CD4-positive, alpha-beta memory T cell (primary cell): ENCODE results near the gene E4F1. TPM values are rescaled to one million over a fixed set of nuclear protein-coding genes. Genes with fewer than 3 reads are reported as not detected.

Source experiments
- CTCF ChIA-PET: fragments of 350-600 bp; sonication (Branson Sonifier 250); formaldehyde crosslinking; loops from one replicate; lab custom pipeline; 2021; ENCODE audit warnings: inconsistent platforms; ENCODE audit not compliant: partially characterized antibody; lab: Charles Lee
- POLR2A ChIA-PET: fragments of 350-600 bp; sonication (Branson Sonifier 250); formaldehyde crosslinking; loops from one replicate; lab custom pipeline; 2021; ENCODE audit not compliant: partially characterized antibody; lab: Charles Lee
- DNase-seq, 5 donors: peaks; one replicate each; pipeline versions ENCODE4 v3.0.0 to v3.0.0-alpha.2; 2020 to 2022; ENCODE audit warnings: mixed read lengths in 1 of 5
- H3K27ac ChIP-seq: one replicate; pipeline ENCODE4 v1.7.0; 2013; ENCODE audit warnings: low read depth, low read length
- H3K27me3 ChIP-seq: 2 replicates; pipeline ENCODE4 v1.7.0; 2013; ENCODE audit warnings: mild to moderate bottlenecking, low read length, moderate library complexity; ENCODE audit not compliant: insufficient read depth
- H3K36me3 ChIP-seq: 2 replicates; pipeline ENCODE4 v1.7.0; 2013; ENCODE audit warnings: mild to moderate bottlenecking, low read length, moderate library complexity; ENCODE audit not compliant: insufficient read depth
- H3K4me1 ChIP-seq: 2 replicates; pipeline ENCODE4 v1.7.0; 2013; ENCODE audit warnings: mild to moderate bottlenecking, low read length, moderate library complexity; ENCODE audit not compliant: insufficient read depth
- H3K4me3 ChIP-seq, 2 donors: one replicate each; pipeline ENCODE4 v1.7.0; 2013; ENCODE audit warnings: low read length in 2 of 2, mild to moderate bottlenecking in 1 of 2
- H3K9me3 ChIP-seq, 2 donors: one replicate each; pipeline ENCODE4 v1.7.0; 2013; ENCODE audit warnings: low read length in 2 of 2, control low read depth in 1 of 2; ENCODE audit not compliant: control insufficient read depth in 1 of 2
- H3K27ac Mint-ChIP-seq, 7 donors: one replicate each; pipeline ENCODE4 v1.8.0; 2020 to 2021; ENCODE audit warnings: mixed read lengths in 7 of 7, mild to moderate bottlenecking in 6 of 7, inconsistent platforms in 3 of 7, moderate library complexity in 3 of 7
- H3K27me3 Mint-ChIP-seq, 2 donors: one replicate each; pipeline ENCODE4 v1.8.0; 2020 to 2021; ENCODE audit warnings: mixed read lengths in 2 of 2
- H3K36me3 Mint-ChIP-seq, 2 donors: one replicate each; pipeline ENCODE4 v1.8.0; 2020 to 2021; ENCODE audit warnings: mixed read lengths in 2 of 2, inconsistent platforms in 1 of 2, mild to moderate bottlenecking in 1 of 2
- H3K4me1 Mint-ChIP-seq, 4 donors: one replicate each; pipeline ENCODE4 v1.8.0; 2020 to 2021; ENCODE audit warnings: mixed read lengths in 4 of 4, mild to moderate bottlenecking in 1 of 4
- H3K4me3 Mint-ChIP-seq, 8 donors: one replicate each; pipeline ENCODE4 v1.8.0; 2020 to 2021; ENCODE audit warnings: mixed read lengths in 8 of 8, mild to moderate bottlenecking in 7 of 8, moderate library complexity in 6 of 8, inconsistent platforms in 3 of 8
- H3K9me3 Mint-ChIP-seq, 8 donors: one replicate each; pipeline ENCODE4 v1.8.0; 2020 to 2021; ENCODE audit warnings: mixed read lengths in 8 of 8, mild to moderate bottlenecking in 5 of 8, inconsistent platforms in 3 of 8, moderate library complexity in 1 of 8
- intact Hi-C: fragments of 100-400 bp; cut with micrococcal nuclease; formaldehyde crosslinking; loops from one replicate; pipeline ENCODE4 v1.15.1; 2023
- polyA plus RNA-seq, 2 donors: library from polyadenylated mRNA; unstranded; fragments of 300-500 nt; fragmentation: Illumina TruSeq; gene quantifications; one replicate each; pipeline ENCODE4 v1.2.3, GENCODE V29; 2021
- total RNA-seq, 2 experiments: library from RNA; stranded (reverse); gene quantifications; one replicate each; pipeline ENCODE4 v1.2.3, GENCODE V29; 2021

E4F1 gene
- total and polyA plus RNA-seq, 4 experiments from 2014 or later = 6.7 to 49.7 (median 33.7) TPM

DNA sequence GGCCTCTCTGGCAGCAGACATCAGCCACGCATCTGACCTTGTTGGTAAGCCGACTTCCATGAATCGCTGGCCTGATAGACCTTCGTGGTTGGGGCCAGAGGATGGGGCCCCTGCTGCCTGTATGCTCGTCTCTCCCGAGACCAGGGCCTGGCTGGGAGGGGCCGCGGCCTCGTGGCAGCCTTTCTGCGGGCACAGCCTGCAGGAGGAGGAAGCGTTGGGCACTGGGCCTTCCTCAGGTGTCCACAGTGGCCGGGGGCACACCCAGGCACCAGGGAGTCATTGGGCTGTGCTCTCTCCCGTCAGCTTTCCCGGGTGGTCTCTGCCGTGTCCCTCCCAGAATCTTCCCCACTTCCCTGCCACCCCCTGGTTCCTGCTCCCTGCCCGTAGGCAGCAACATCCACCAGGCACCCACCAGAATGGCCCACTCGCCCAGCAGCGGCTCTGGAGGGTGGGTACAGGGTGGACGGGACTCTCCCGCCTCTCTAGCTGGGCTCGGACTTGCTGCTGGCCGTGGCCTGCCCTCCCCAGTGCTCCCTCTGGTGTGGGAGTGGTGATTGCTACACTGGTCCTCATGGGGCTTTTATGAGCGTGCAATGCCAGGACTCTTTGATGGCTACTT, 6.3 kb downstream of the E4F1 start:
- intact Hi-C loops = no loop called here
- H3K27ac ChIP-seq = no peak overlapping the region
- H3K36me3 Mint-ChIP-seq = peaks cover 9 to 27% of the 10 kb centered on the region in 2 donors
- no peak for DNase-seq
- peaks cover 3 to 14% (median 7%) of the 10 kb centered on the region in 4 donors for H3K4me1 Mint-ChIP-seq
- H3K9me3 ChIP-seq = no peaks in the 10 kb centered on the region
- H3K4me3 Mint-ChIP-seq = no peak overlapping the region
- peaks cover 0 to 1% of the 10 kb centered on the region in 2 donors for H3K27me3 Mint-ChIP-seq
- no peaks in the 10 kb centered on the region for H3K9me3 Mint-ChIP-seq
- no peak overlapping the region for H3K4me3 ChIP-seq
- ChIA-PET CTCF (no interaction called here), POLR2A (no interaction called here)
- peaks cover 46% of the 10 kb centered on the region for H3K36me3 ChIP-seq
- peaks cover 5% of the 10 kb centered on the region for H3K4me1 ChIP-seq
- H3K27ac Mint-ChIP-seq = no peak overlapping the region
- no peaks in the 10 kb centered on the region for H3K27me3 ChIP-seq

DNA sequence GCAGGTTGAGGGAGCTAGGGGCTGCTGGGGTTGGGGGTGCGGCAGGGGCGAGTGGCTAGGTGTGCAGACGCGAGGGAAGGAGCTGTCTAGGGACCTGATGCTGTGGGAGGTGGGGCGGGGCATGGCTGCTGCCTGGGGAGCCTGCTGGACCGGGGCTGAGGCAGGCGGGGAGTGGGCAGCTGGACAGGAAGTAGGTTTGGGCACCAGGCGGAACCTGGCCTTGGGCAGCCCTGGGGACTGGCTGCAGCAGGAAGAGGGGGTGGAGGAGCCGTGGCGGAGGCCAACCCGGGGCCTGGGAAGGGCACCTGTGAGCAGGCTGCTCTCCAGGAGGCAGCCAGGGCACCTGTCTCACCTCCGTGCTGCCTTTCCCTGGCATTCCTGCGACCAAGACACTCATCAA, 7.0 kb downstream of the E4F1 start:
- no peaks in the 10 kb centered on the region for H3K4me1 ChIP-seq
- no peaks in the 10 kb centered on the region for H3K9me3 ChIP-seq
- peaks cover 2 to 12% (median 5%) of the 10 kb centered on the region in 4 donors for H3K4me1 Mint-ChIP-seq
- H3K9me3 Mint-ChIP-seq = no peaks in the 10 kb centered on the region
- H3K36me3 Mint-ChIP-seq = peaks cover 12 to 30% of the 10 kb centered on the region in 2 donors
- no peaks in the 10 kb centered on the region for H3K27me3 ChIP-seq
- no peak for DNase-seq
- POLR2A ChIA-PET = no interaction called here
- CTCF ChIA-PET = no interaction called here
- peaks cover 52% of the 10 kb centered on the region for H3K36me3 ChIP-seq
- H3K27me3 Mint-ChIP-seq = peaks cover 0 to 1% of the 10 kb centered on the region in 2 donors
- H3K4me3 Mint-ChIP-seq = no peak overlapping the region
- intact Hi-C loops = no loop called here
- H3K27ac Mint-ChIP-seq = peak overlapping the region in 1 of 7 donors; percentile 18
- no peak overlapping the region for H3K4me3 ChIP-seq
- H3K27ac ChIP-seq = no peak overlapping the region

DNA sequence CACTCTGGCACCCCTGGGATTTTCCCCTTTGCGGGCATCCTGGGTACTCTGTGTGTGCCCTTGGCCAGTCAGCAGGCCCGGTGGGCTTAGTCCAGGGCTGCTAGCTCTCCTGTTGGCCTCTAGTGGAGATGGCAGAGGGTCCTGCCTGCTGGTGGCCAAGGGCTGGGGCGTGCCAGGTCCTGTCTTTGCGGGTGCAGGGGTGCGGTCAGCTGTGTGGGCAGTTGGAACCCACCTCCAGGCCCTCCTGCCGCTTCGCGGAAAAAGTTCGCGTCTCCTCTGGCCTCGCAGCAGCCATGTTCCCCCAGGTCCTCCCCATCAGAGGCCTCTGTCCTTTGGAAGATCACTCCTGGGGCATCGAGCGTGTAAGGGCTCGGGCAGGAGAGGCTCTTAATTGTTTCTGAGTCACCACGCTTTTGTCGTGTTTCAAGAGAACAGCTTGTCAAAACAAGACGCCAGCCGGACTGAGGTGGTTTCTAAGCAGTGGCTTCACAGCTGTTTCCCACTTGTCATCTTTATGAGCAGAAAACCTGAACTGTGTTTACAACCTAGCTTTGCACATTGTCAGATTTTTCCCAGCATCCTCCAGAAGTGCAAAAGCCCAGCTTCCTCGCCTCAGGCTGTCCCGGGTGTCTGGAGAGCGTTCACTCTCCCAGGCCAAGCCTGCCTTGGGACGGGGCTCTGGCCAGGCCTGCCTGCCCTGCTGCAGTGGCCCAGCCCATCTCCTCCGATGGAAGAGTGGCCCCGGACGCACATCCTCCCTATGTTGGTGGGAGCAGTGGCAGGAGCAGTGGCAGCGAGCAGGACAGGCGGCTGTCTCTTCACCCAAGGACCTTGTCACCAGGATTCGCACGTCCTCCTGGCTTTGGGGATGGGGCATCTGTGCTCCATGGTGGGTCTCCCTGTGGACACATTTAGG, 7.9 kb downstream of the E4F1 start:
- no peaks in the 10 kb centered on the region for H3K4me1 ChIP-seq
- H3K9me3 Mint-ChIP-seq = no peaks in the 10 kb centered on the region
- no peak overlapping the region for H3K4me3 ChIP-seq
- ChIA-PET CTCF (no interaction called here), POLR2A (no interaction called here)
- peak overlapping the region in 1 of 7 donors; percentile 41 for H3K27ac Mint-ChIP-seq
- H3K4me1 Mint-ChIP-seq = peaks cover 0 to 15% (median 1%) of the 10 kb centered on the region in 4 donors
- no peak for DNase-seq
- peaks cover 53% of the 10 kb centered on the region for H3K36me3 ChIP-seq
- no peak overlapping the region for H3K27ac ChIP-seq
- no peaks in the 10 kb centered on the region for H3K9me3 ChIP-seq
- intact Hi-C loops = no loop called here
- no peaks in the 10 kb centered on the region for H3K27me3 ChIP-seq
- no peak overlapping the region for H3K4me3 Mint-ChIP-seq
- H3K27me3 Mint-ChIP-seq = peaks cover 0 to 1% of the 10 kb centered on the region in 2 donors
- H3K36me3 Mint-ChIP-seq = peaks cover 14 to 27% of the 10 kb centered on the region in 2 donors

DNA sequence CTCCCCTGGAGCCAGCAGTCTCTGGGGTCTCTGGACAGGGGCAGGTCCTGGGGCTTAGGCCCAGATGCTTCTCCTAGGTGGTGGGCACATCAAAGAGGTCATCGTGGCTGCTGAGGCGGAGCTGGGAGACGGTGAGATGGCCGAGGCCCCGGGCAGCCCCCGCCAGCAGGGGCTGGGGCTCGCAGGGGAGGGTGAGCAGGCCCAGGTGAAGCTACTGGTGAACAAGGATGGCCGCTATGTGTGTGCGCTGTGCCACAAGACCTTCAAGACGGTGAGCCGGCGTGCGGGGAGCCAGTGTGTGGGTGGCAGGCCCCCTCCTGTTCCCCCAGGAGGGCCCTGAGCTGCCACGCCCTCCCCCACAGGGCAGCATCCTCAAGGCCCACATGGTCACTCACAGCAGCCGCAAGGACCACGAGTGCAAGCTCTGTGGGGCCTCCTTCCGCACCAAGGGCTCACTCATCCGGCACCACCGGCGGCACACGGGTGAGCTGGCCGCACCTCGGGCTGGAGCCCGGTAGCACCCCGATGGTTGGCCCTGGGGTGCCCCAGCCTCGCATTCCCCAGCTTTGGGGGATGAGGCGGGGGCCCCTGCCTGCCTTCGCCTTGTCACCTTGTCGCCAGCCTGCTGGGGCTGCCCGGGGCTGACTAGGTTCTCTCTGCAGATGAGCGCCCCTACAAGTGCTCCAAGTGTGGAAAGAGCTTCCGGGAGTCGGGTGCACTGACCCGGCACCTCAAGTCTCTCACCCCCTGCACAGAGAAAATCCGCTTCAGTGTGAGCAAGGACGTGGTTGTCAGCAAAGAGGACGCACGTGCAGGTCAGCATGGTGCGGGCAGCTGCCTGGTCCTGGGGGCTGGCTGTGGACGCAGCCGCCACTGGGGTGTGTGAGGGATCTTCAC, 9.0 kb downstream of the E4F1 start:
- H3K4me3 ChIP-seq = no peak overlapping the region
- H3K9me3 ChIP-seq = no peaks in the 10 kb centered on the region
- no peak overlapping the region for H3K4me3 Mint-ChIP-seq
- no peaks in the 10 kb centered on the region for H3K4me1 ChIP-seq
- H3K27ac ChIP-seq = no peak overlapping the region
- H3K36me3 Mint-ChIP-seq = peaks cover 10 to 27% of the 10 kb centered on the region in 2 donors
- peaks cover 53% of the 10 kb centered on the region for H3K36me3 ChIP-seq
- peaks cover 0 to 9% (median 0%) of the 10 kb centered on the region in 4 donors for H3K4me1 Mint-ChIP-seq
- ChIA-PET POLR2A (interaction anchor here (0.6 to 1.0 kb wide), 3 partner anchors 19 to 450 kb away, joined by 3 to 4 read pairs (median 3); partner anchors contain the start of genes ECI1 and NUBP2), CTCF (no interaction called here)
- no peak for DNase-seq
- H3K27ac Mint-ChIP-seq = no peak overlapping the region
- no peaks in the 10 kb centered on the region for H3K9me3 Mint-ChIP-seq
- peaks cover 0 to 1% of the 10 kb centered on the region in 2 donors for H3K27me3 Mint-ChIP-seq
- intact Hi-C loops = no loop called here
- no peaks in the 10 kb centered on the region for H3K27me3 ChIP-seq

DNA sequence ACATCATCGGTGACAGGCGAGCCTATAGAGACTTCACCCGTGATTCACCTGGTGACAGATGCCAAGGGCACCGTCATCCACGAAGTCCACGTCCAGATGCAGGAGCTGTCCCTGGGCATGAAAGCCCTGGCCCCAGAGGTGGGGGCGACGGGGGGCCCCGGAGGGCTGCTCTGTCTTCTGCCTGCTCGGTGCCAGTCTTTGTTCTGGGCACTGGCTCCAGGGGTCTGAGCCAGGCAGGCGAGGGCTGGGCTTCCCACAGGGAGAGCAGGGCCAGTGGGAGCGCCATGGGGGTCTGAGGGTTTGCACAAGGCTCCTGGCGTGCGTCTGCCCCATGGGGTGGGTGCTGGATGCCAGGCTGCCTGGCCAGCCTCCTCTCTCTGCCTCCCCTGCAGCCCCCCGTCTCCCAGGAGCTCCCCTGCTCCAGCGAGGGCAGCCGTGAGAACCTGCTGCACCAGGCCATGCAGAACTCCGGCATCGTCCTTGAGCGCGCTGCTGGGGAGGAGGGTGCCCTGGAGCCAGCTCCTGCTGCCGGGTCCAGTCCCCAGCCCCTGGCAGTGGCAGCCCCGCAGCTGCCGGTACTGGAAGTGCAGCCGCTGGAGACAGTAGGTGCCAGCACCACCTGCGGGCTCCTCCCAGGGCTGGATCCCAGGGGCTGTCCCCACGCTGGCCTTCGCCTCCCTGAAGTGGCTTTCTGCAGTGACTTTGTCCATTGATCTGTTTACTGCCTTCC, 9.8 kb downstream of the E4F1 start:
- Histone ChIP-seq H3K9me3 (no peaks in the 10 kb centered on the region), H3K27me3 (no peaks in the 10 kb centered on the region), H3K4me1 (no peaks in the 10 kb centered on the region), H3K36me3 (peaks cover 48% of the 10 kb centered on the region), H3K27ac (no peak overlapping the region), H3K4me3 (no peak overlapping the region)
- H3K36me3 Mint-ChIP-seq = peaks cover 10 to 25% of the 10 kb centered on the region in 2 donors
- intact Hi-C loops = no loop called here
- ChIA-PET CTCF (no interaction called here), POLR2A (interaction anchor here (1.0 kb wide), 1 partner anchor 27 kb away, joined by 3 read pairs; no protein-coding TSS in a partner anchor)
- DNase-seq = no peak
- no peaks in the 10 kb centered on the region for H3K9me3 Mint-ChIP-seq
- no peak overlapping the region for H3K4me3 Mint-ChIP-seq
- H3K27ac Mint-ChIP-seq = no peak overlapping the region
- H3K4me1 Mint-ChIP-seq = peaks cover 0 to 9% (median 0%) of the 10 kb centered on the region in 4 donors
- peaks cover 0 to 1% of the 10 kb centered on the region in 2 donors for H3K27me3 Mint-ChIP-seq

DNA sequence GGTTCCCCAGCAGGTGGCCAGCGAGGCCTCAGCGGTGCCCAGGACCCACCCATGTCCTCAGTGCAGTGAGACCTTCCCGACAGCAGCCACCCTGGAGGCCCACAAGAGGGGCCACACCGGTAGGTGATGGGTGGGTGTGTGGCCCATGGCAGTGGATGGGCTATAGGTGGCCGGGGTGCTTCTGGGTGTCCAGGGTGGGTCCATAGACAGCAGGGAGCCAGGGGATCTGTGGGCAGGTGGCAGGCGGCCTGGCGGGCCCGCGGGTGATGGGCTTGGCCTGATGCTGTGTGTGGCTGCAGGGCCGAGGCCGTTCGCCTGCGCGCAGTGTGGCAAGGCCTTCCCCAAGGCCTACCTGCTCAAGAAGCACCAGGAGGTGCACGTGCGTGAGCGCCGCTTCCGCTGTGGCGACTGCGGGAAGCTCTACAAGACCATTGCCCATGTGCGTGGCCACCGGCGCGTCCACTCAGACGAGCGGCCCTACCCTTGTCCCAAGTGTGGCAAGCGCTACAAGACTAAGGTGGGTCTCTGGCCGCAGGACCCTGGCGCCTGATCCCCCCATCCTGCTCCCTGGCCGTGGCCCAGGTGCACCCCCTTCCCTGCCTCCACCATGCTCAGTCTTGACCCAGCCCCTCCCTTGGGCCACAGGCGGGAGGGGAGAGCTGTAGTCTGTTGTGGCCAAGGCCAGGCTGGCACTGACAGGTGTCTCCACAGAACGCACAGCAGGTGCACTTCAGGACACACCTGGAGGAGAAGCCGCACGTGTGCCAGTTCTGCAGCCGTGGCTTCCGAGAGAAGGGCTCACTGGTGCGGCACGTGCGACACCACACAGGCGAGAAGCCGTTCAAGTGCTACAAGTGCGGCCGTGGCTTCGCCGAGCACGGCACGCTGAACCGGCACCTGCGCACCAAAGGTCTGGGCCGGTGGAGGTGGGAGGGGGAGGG, 10.8 kb downstream of the E4F1 start:
- ChIA-PET POLR2A (interaction anchor here (1.0 kb wide), 1 partner anchor 28 kb away, joined by 3 read pairs; no protein-coding TSS in a partner anchor), CTCF (no interaction called here)
- no peak overlapping the region for H3K27ac ChIP-seq
- no peaks in the 10 kb centered on the region for H3K4me1 ChIP-seq
- DNase-seq = no peak
- peaks cover 0 to 9% (median 0%) of the 10 kb centered on the region in 4 donors for H3K4me1 Mint-ChIP-seq
- intact Hi-C loops = no loop called here
- no peak overlapping the region for H3K4me3 ChIP-seq
- H3K27me3 Mint-ChIP-seq = peaks cover 0 to 1% of the 10 kb centered on the region in 2 donors
- H3K36me3 ChIP-seq = peaks cover 39% of the 10 kb centered on the region
- no peaks in the 10 kb centered on the region for H3K27me3 ChIP-seq
- no peaks in the 10 kb centered on the region for H3K9me3 Mint-ChIP-seq
- no peak overlapping the region for H3K4me3 Mint-ChIP-seq
- H3K36me3 Mint-ChIP-seq = peaks cover 10 to 25% of the 10 kb centered on the region in 2 donors
- H3K9me3 ChIP-seq = no peaks in the 10 kb centered on the region
- no peak overlapping the region for H3K27ac Mint-ChIP-seq
